ENCODE results near the gene RNU6-1. TPM values are rescaled to one million over a fixed set of nuclear protein-coding genes. Genes with fewer than 3 reads are reported as not detected.
A peak's percentile ranks its signal among the peaks of the same experiment; 100 is the strongest.

The RNU6-1 gene
- total RNA-seq, 2 experiments from 2014 or later, result not detected

DNA sequence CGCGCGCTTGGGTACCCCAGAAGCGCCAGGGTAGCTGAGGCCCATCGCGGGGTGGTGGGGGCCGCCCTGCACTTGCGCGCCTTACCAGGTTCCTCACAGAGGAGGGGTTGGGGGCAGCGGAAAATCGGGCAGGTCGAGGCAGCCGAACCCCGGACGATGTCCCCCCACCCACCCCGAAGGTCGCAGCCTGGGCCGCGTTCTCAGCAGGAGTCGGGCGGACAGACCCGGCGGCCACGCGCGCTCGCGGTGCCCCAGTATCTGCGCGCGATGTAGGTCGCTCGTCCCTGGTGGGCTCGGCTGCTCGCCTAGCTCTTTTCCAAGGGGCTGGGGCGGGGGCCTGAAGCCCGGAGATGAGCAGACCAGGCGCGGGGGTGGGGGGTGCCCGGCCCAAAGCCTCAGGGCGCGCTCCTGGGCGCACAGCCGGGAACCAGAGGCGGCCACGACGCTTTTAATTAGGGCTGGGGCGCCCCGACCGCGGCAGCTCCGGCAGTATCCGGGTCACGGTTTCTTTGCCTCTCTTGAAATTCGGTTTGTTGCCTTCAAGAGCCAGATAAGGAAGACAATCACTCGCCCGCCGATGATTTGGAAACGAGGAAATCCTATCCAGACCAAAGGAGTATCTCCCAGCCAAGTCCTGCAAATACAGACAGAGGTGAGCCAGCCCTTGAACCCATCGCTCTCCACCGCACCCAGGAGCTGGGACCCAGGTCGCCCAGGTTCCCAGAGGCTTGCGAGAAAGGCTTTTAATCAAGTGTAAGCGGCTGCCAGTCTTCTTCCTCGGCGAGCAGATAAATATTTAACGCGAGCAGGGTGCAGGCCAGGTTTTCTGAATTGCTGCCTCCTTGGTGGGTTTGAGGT lies 10.0 kb downstream of the RNU6-1 start:
- peaks cover 72% of the 10 kb centered on the region for H3K27me3 Mint-ChIP-seq (ENCODE audit: low read depth)
- H3K9me3 Mint-ChIP-seq, result no peaks in the 10 kb centered on the region
- intact Hi-C loops (cut with micrococcal nuclease), result no loop called here
- H3K36me3 Mint-ChIP-seq (ENCODE audit: low read depth), result no peaks in the 10 kb centered on the region
- H3K4me3 Mint-ChIP-seq, result no peak overlapping the region
- CTCF ChIA-PET, result interaction anchor here (1.3 kb wide), 1 partner anchor 372 kb away, joined by 6 read pairs; no protein-coding TSS in a partner anchor
- DNase-seq, result no peak
- no peak overlapping the region for H3K27ac Mint-ChIP-seq
- peaks cover 46% of the 10 kb centered on the region for H3K4me1 Mint-ChIP-seq (ENCODE audit: low read depth)

DNA sequence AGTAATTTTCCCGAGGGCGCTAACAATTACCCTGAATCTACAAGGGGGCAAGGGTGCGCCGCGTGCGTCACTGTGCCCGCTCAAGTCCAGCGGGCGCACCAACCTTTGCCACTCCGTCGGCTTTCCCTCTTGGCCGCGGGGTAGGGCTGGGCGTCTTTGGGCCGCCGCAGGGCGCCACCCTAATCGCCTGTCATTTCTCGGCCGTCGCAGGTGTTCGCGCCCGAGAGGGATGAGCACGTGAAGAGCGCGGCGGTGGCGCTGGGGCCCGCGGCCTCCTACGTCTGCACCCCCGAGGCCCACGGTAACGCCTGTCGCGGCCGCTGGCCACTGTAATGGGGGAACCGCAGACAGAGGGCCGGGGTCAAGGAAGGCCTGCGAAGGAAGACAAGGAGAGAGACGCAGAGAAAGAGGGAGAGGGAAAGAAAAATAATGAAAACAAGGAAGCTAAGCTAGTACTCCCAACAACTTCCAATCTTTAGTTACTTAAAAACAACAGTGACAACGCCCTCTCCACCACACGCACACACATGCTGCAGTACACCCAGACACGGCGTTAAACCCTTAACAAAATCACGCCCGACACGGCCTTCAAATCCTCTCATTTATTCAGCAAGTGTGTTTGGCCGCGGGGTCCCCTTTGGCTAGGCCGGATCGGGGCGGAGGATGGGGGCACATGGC lies 10.7 kb downstream of the RNU6-1 start:
- H3K27me3 Mint-ChIP-seq (ENCODE audit: low read depth), result peaks cover 73% of the 10 kb centered on the region
- H3K9me3 Mint-ChIP-seq, result no peaks in the 10 kb centered on the region
- no peak for DNase-seq
- H3K36me3 Mint-ChIP-seq (ENCODE audit: low read depth), result no peaks in the 10 kb centered on the region
- H3K27ac Mint-ChIP-seq, result no peak overlapping the region
- no peak overlapping the region for H3K4me3 Mint-ChIP-seq
- intact Hi-C loops (cut with micrococcal nuclease), result no loop called here
- H3K4me1 Mint-ChIP-seq (ENCODE audit: low read depth), result peaks cover 42% of the 10 kb centered on the region
- CTCF ChIA-PET, result interaction anchor here (1.3 kb wide), 1 partner anchor 372 kb away, joined by 6 read pairs; no protein-coding TSS in a partner anchor

DNA sequence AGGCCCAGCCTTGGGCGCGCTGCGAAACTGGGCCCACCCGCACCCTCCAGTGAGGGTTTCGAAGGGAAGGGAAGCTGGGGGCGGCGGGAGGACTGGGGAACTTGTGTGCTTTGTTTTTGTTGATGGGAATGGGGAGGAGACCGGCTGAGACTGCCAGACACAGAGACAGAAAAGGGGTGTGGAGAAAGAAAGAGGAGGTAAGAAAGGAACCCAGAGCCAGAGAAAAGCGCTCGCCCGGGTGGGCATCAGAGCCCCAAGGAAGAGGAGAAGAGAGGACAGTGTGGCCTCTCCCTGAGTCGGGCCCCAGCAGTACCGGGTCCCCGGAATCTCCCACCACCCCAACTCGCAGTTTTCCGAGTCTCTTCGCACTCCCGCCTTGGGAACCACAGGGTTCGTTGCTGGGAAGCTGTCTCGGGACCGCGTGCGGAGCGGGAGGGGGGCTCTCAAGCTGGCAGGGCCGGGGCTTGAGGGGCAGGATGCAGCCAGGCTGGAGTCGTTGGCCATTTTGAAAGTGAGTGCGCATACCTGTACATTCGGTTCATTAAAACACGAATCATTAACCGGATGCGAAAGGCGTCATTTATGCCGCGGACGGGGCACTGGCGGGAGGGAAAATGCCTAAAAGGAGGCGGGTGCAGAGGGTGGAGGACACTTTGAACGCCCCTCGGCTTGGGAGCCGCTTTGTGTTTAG lies 11.4 kb downstream of the RNU6-1 start:
- Mint-ChIP-seq H3K27me3 (ENCODE audit: low read depth) (peaks cover 74% of the 10 kb centered on the region), H3K9me3 (no peaks in the 10 kb centered on the region), H3K27ac (no peak overlapping the region), H3K36me3 (ENCODE audit: low read depth) (no peaks in the 10 kb centered on the region), H3K4me1 (ENCODE audit: low read depth) (peaks cover 44% of the 10 kb centered on the region), H3K4me3 (no peak overlapping the region)
- CTCF ChIA-PET, result interaction anchor here (1.3 kb wide), 1 partner anchor 371 kb away, joined by 6 read pairs; no protein-coding TSS in a partner anchor
- intact Hi-C loops (cut with micrococcal nuclease), result no loop called here
- no peak for DNase-seq

DNA sequence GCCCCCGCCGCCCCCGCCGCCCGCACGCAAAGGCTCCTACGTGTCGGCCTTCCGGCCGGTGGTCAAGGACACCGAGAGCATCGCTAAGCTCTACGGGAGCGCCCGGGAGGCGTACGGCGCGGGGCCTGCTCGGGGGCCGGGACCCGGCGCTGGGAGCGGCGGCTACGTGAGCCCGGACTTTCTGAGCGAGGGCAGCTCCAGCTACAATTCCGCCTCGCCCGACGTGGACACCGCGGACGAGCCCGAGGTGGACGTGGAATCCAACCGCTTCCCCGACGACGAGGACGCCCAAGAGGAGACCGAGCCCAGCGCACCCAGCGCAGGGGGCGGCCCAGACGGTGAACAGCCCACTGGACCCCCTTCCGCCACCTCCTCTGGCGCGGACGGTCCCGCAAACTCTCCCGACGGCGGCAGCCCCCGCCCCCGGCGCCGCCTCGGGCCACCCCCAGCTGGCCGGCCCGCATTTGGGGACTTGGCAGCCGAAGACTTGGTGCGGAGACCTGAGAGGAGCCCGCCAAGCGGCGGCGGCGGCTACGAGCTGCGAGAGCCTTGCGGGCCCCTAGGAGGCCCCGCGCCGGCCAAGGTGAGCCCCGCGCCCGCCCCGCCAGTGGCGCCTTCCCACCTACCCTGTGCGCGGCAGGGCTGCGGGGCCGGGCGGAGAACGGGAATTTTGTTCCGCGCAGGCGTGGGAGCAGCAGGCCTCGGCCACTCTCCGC lies 12.1 kb downstream of the RNU6-1 start:
- H3K36me3 Mint-ChIP-seq (ENCODE audit: low read depth), result no peaks in the 10 kb centered on the region
- peaks cover 70% of the 10 kb centered on the region for H3K27me3 Mint-ChIP-seq (ENCODE audit: low read depth)
- no peak for DNase-seq
- H3K4me1 Mint-ChIP-seq (ENCODE audit: low read depth), result peaks cover 38% of the 10 kb centered on the region
- CTCF ChIA-PET, result no interaction called here
- H3K4me3 Mint-ChIP-seq, result no peak overlapping the region
- intact Hi-C loops (cut with micrococcal nuclease), result no loop called here
- no peak overlapping the region for H3K27ac Mint-ChIP-seq
- no peaks in the 10 kb centered on the region for H3K9me3 Mint-ChIP-seq

DNA sequence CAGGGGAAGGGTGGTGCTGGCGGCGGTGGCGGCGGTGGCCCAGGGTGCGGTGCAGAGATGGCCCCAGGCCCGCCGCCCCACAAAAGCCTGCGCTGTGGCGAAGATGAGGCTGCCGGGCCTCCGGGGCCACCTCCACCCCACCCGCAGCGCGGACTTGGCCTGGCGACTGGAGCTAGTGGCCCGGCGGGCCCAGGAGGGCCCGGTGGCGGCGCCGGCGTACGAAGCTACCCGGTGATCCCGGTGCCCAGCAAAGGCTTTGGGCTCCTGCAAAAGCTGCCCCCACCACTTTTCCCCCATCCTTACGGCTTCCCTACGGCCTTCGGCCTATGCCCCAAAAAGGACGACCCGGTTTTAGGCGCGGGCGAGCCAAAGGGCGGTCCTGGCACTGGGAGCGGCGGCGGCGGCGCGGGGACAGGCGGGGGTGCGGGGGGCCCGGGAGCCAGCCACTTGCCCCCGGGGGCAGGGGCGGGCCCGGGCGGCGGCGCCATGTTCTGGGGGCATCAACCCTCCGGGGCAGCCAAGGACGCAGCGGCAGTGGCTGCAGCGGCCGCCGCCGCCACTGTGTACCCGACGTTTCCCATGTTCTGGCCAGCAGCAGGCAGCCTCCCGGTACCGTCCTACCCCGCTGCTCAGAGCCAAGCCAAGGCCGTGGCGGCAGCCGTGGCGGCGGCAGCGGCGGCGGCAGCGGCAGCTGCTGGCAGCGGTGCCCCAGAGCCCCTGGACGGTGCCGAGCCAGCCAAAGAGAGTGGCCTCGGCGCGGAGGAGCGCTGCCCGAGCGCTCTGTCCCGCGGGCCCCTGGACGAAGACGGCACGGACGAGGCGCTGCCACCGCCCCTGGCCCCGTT lies 12.9 kb downstream of the RNU6-1 start:
- no peak for DNase-seq
- no peaks in the 10 kb centered on the region for H3K9me3 Mint-ChIP-seq
- intact Hi-C loops (cut with micrococcal nuclease), result no loop called here
- no peak overlapping the region for H3K27ac Mint-ChIP-seq
- H3K27me3 Mint-ChIP-seq (ENCODE audit: low read depth), result peaks cover 71% of the 10 kb centered on the region
- no peaks in the 10 kb centered on the region for H3K36me3 Mint-ChIP-seq (ENCODE audit: low read depth)
- peaks cover 45% of the 10 kb centered on the region for H3K4me1 Mint-ChIP-seq (ENCODE audit: low read depth)
- H3K4me3 Mint-ChIP-seq, result no peak overlapping the region
- CTCF ChIA-PET, result interaction anchor here (1.0 kb wide), 1 partner anchor 370 kb away, joined by 3 read pairs; no protein-coding TSS in a partner anchor

DNA sequence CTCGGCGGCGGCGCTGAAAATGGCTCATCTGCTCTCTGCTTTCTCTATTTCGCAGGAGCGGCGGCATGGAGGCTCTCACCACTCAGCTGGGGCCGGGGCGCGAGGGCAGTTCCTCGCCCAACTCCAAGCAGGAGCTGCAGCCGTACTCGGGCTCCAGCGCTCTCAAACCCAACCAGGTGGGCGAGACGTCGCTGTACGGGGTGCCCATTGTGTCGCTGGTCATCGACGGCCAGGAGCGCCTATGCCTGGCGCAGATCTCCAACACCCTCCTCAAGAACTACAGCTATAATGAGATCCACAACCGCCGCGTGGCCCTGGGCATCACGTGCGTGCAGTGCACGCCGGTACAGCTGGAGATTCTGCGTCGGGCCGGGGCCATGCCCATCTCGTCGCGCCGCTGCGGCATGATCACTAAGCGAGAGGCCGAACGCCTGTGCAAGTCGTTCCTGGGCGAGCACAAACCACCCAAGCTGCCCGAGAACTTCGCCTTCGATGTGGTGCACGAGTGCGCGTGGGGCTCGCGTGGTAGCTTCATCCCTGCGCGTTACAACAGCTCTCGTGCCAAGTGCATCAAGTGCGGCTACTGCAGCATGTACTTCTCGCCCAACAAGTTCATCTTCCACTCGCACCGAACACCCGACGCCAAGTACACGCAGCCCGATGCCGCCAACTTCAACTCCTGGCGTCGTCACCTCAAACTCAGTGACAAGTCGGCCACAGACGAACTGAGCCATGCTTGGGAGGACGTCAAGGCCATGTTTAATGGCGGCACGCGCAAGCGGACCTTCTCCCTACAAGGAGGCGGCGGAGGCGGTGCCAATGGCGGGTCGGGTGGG lies 13.7 kb downstream of the RNU6-1 start:
- Mint-ChIP-seq H3K27me3 (ENCODE audit: low read depth) (peaks cover 72% of the 10 kb centered on the region), H3K4me3 (peak overlapping the region; percentile 6), H3K36me3 (ENCODE audit: low read depth) (no peaks in the 10 kb centered on the region), H3K9me3 (no peaks in the 10 kb centered on the region), H3K4me1 (ENCODE audit: low read depth) (peaks cover 53% of the 10 kb centered on the region), H3K27ac (no peak overlapping the region)
- DNase-seq, result no peak
- CTCF ChIA-PET, result interaction anchor here (1.0 kb wide), 1 partner anchor 369 kb away, joined by 3 read pairs; no protein-coding TSS in a partner anchor
- intact Hi-C loops (cut with micrococcal nuclease), result no loop called here

DNA sequence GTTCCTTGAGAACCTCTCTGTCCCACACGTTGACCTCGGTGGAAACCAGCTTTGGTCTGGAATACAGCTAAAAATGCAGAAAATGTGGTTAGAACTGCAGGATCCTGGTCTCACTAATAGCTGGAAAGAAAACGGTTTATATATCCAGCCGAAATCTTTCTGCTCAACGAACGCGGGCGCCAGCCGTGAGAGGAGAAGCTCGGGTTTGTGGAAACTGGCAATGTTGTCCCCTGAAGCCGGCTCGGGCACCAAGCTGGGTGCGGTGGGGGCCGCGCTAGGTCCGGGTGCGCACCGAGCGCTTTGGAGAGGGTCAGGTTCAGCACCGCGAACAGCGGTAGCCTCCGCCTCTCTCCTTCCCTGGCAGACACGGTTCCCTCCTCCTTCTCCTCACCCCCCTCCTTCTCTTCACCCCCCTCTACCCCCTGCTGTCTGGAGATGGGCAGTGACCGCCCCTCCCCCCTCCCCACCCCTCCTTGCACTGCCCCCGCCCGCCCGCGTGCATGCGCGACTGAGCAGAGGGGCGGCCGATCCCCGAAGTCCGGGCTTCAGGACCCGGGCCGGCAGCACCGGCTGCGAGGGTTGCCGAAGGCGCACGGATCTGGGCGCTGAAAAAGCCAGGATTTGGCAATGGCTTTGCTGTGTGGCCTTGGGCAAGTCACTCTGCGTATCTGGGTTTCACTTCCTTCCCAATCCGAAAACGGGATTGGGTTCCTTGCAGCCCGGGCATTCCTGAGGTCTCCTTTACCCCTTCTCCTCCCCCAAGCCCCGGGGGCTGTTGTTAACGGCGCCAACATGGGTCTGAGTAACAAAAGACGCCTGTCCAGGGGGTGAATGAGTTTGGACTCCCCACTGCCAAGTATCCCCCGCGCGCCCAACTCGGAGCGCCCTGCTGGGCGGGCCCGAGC lies 14.6 kb downstream of the RNU6-1 start, which contains the start of gene SKOR1:
TSS of gene SKOR1 (plus strand) at position 534 of the 905 bp plus-strand sequence. CDS start at position 628, 94 bp downstream.
- Mint-ChIP-seq H3K9me3 (no peaks in the 10 kb centered on the region), H3K4me3 (peak within 1 kb of the TSS; percentile 6), H3K27me3 (ENCODE audit: low read depth) (peaks cover 72% of the 10 kb centered on the region), H3K36me3 (ENCODE audit: low read depth) (no peaks in the 10 kb centered on the region), H3K27ac (no peak within 1 kb of the TSS), H3K4me1 (ENCODE audit: low read depth) (peaks cover 57% of the 10 kb centered on the region)
- intact Hi-C loops (cut with micrococcal nuclease), result no loop called here
- DNase-seq, result no peak
- CTCF ChIA-PET, result interaction anchor here (1.0 kb wide), 1 partner anchor 368 kb away, joined by 3 read pairs; no protein-coding TSS in a partner anchor

DNA sequence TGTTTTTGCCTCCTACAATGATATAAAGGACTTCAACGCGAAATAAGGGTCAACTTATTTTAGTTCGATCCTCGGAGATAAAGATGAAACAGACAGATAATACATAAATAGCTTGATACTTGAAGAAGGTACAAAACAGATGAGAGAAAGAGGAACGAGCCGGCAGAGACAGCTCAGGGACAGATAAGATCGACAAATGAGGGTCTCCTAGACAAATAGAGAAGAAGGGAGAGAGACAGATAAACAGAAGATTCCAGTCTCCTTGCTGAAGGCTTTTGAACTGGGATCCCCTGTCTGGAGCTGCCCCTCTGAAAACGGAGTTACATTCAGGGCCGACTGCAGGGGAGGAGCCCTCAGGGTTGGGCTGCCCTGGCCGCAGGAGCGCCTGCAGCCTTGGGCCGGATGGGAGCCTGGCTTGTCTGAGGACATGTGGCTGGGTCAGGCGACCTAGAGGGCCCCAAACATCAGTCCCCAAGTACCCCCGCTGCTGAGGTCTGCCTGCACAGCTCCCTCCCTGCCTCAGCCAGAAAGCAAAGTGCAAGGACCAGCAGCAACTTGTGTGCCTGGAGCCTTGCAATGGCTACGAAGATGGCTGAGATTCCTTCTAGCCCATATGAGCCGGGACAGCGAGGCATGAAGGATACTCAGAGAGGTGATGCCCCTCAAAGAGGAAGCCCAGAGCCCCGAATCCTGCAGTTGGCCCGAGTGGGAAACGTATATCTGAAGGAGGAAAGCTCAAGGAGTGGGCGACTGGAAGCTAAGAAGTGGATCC lies 15.5 kb downstream of the RNU6-1 start:
- DNase-seq, result no peak
- peak overlapping the region; percentile 62 for H3K4me3 Mint-ChIP-seq
- H3K27ac Mint-ChIP-seq, result no peak overlapping the region
- CTCF ChIA-PET, result interaction anchor here (0.7 to 1.4 kb wide), 3 partner anchors 10 to 368 kb away, joined by 3 to 4 read pairs (median 3); no protein-coding TSS in a partner anchor
- H3K4me1 Mint-ChIP-seq (ENCODE audit: low read depth), result peaks cover 58% of the 10 kb centered on the region
- peaks cover 74% of the 10 kb centered on the region for H3K27me3 Mint-ChIP-seq (ENCODE audit: low read depth)
- intact Hi-C loops (cut with micrococcal nuclease), result no loop called here
- no peaks in the 10 kb centered on the region for H3K9me3 Mint-ChIP-seq
- H3K36me3 Mint-ChIP-seq (ENCODE audit: low read depth), result no peaks in the 10 kb centered on the region

Data from activated naive CD4-positive, alpha-beta T cell treated with anti-CD3 and anti-CD28 coated beads for 36 hours (primary cell).